Tibial artery (tissue), 4 donors: ENCODE data around the gene GPATCH1.
"Not testable (repeated sequence)": the region's sequence is repeated elsewhere in the genome, so short reads cannot be mapped to it uniquely, and the experiment has no call there.

Experiments used
- DNase-seq, 2 donors: peaks; one replicate each; pipeline ENCODE4 v3.0.0-alpha.2; 2019
- H3K27ac ChIP-seq, 2 donors: fragments of 200-600 bp; sonication (generic) in 1 of 2; 1 replicate in 1 of 2; 2 replicates in 1 of 2; pipeline ENCODE4 v1.5.1; 2018 to 2019; ENCODE audit warnings: mild to moderate bottlenecking in 1 of 2
- H3K27me3 ChIP-seq, 2 donors: fragments of 200-600 bp; sonication (generic) in 1 of 2; one replicate each; pipeline versions ENCODE4 v1.5.1 to v1.6.0; 2016 to 2019
- H3K36me3 ChIP-seq, 3 donors: fragments of 200-600 bp; sonication (generic) in 2 of 3; one replicate each; pipeline ENCODE4 v1.5.1; 2016 to 2019; ENCODE audit warnings: mild to moderate bottlenecking in 2 of 3
- H3K4me1 ChIP-seq, 4 donors: fragments of 200-600 bp; sonication (generic) in 2 of 4; 1 replicate in 3 of 4; 2 replicates in 1 of 4; pipeline ENCODE4 v1.5.1; 2016 to 2019
- H3K4me3 ChIP-seq, 2 donors: fragments of 200-600 bp; sonication (generic) in 1 of 2; 1 replicate in 1 of 2; 2 replicates in 1 of 2; pipeline ENCODE4 v1.5.1; 2018 to 2019; ENCODE audit warnings: mild to moderate bottlenecking in 2 of 2
- H3K9me3 ChIP-seq, 3 donors: fragments of 200-600 bp; sonication (generic) in 1 of 3; one replicate each; pipeline ENCODE4 v1.5.1; 2016 to 2019
- intact Hi-C: fragments of 100-400 bp; cut with DNase I; formaldehyde crosslinking; loops from one replicate; pipeline ENCODE4 v1.15.0; 2023; ENCODE audit warnings: low total_unique reads
- TF ChIP-seq, protein P1 (sequence below), 2 experiments: fragments of 200-600 bp in 1 of 2; fragments of 450-650 bp in 1 of 2; IDR thresholded peaks; one replicate each; pipeline ENCODE4 v1.5.1; 2017 to 2019; ENCODE audit warnings: antibody characterized with exemption in 2 of 2, mild to moderate bottlenecking in 1 of 2, moderate library complexity in 1 of 2

GPATCH1 gene

DNA sequence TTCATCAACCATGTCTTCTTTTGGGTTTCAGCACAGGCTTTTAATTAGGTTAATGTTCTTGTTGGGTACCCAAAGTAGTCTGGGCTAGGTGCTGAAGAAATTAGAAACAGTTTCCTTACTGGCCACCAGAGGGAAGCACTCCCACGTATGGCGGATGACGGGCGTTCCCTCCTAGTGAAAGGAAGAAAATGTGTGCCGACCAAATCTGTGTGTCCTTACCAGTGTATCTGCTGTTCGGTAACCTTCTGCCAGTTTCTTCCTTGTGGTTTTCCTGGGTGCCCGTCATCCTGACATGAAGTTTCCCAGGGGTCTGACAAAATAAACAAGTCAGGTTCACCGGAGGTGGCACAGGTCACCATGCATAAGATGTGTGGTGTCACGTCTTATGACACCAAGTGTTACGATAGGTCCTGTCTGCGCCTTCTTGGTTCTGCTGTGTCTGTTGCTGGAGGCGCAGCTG is 45.0 kb downstream of the GPATCH1 start:
- TF ChIP-seq, protein P1, sequence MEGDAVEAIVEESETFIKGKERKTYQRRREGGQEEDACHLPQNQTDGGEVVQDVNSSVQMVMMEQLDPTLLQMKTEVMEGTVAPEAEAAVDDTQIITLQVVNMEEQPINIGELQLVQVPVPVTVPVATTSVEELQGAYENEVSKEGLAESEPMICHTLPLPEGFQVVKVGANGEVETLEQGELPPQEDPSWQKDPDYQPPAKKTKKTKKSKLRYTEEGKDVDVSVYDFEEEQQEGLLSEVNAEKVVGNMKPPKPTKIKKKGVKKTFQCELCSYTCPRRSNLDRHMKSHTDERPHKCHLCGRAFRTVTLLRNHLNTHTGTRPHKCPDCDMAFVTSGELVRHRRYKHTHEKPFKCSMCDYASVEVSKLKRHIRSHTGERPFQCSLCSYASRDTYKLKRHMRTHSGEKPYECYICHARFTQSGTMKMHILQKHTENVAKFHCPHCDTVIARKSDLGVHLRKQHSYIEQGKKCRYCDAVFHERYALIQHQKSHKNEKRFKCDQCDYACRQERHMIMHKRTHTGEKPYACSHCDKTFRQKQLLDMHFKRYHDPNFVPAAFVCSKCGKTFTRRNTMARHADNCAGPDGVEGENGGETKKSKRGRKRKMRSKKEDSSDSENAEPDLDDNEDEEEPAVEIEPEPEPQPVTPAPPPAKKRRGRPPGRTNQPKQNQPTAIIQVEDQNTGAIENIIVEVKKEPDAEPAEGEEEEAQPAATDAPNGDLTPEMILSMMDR (IDR thresholded peaks at IDR 0.05) = peak; percentile 70 to 80
- no peaks in the 10 kb centered on the region for H3K9me3 ChIP-seq
- no peak overlapping the region for H3K27ac ChIP-seq
- H3K27me3 ChIP-seq = no peaks in the 10 kb centered on the region
- H3K4me1 ChIP-seq = no peaks in the 10 kb centered on the region
- no peak overlapping the region for H3K4me3 ChIP-seq
- H3K36me3 ChIP-seq = peaks cover 54 to 92% (median 73%) of the 10 kb centered on the region in 3 donors
- DNase-seq = peak in 1 of 2 donors; percentile 37
- intact Hi-C loops = no loop called here

DNA sequence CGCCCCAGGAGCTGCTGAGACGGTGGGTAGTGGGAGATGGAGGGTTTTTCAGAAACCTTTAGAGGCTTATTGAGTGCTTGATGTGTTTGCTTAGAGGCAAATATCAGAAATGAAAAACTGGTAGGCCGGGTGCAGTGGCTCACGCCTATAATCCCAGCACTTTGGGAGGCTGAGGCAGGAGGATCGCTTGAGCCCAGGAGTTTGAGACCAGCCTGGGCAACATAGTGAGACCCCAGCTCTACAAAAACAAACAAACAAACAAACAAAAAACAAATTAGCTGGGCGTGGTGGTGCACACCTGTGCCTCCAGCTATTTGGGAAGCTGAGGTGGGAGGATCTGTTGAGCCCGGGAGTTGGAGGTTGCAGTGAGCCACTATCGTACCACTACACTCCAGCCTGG is 45.7 kb downstream of the GPATCH1 start:
- intact Hi-C loops, H3K27ac ChIP-seq, DNase-seq: not testable (repeated sequence)

DNA sequence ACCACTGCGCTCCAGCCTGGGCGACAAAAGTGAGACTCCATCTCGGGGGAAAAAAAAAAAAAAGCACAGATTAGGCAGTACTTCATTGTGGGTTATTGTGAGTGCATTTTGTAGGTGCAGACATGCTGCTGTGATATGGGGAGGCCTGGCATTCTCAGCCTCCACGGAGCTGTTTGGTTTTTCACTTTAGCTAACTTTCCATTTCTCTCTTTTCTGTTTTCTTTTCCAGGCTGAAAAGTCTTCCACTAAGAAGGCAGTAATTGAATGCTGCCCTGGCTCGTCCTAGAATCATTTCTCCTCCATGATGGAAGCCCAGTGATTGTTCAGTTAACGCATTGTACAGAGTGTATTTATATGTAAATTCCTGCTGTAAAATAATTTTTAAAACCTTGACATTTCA is 48.9 kb downstream of the GPATCH1 start:
- H3K36me3 ChIP-seq = peaks cover 46 to 70% (median 48%) of the 10 kb centered on the region in 3 donors
- TF ChIP-seq, protein P1 (IDR thresholded peaks at IDR 0.05) = no peak
- intact Hi-C loops = no loop called here
- no peaks in the 10 kb centered on the region for H3K9me3 ChIP-seq
- H3K4me1 ChIP-seq = no peaks in the 10 kb centered on the region
- H3K27me3 ChIP-seq = peaks cover 0 to 7% of the 10 kb centered on the region in 2 donors
- no peak for DNase-seq
- H3K4me3 ChIP-seq = no peak overlapping the region
- no peak overlapping the region for H3K27ac ChIP-seq

More for the DNA sequence above, 45.7 kb downstream of the GPATCH1 start:
- H3K27me3 ChIP-seq, H3K9me3 ChIP-seq, H3K4me1 ChIP-seq, H3K4me3 ChIP-seq: not testable (repeated sequence)
- H3K36me3 ChIP-seq = peaks cover 48 to 93% (median 66%) of the 10 kb centered on the region in 3 donors

DNA sequence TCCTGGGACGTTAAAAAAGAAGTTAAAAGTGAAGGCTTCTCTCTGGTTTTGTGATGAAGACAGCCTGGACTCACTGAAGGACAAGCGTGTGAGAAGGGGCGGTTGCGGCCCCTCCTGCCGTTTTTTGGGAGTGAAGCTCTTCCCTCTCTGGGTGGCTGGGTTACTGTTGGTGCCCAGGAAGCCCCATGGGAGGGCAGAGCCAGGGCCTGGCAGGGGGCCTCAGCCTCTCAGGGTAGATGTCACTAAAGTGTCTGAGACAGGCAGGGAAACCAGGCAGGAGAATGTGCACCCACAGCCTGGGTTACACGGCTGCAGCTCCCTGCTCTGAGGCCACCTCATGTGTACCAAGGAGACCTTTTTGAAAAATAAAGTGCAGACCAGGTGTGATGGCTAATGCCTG is 49.5 kb downstream of the GPATCH1 start:
- TF ChIP-seq, protein P1 (IDR thresholded peaks at IDR 0.05) = no peak

DNA sequence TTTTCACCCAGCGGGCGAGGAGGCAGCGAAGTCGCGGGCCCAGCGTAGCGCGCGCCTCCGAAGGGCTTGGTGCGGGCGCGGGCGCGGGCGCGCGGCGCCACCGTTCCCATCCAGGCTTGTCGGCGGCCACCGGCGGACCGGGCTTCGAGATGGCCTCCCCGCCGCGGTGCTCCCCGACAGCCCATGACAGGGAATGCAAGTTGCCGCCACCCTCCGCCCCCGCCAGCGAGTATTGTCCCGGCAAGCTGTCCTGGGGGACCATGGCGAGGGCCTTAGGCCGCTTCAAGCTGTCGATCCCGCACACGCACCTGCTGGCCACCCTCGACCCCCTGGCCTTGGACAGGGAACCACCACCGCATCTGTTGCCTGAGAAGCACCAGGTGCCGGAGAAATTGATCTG is 51.0 kb downstream of the GPATCH1 start, which contains the start of gene WDR88:
Gene WDR88 (plus strand): TSS at position 94 of the 400 bp plus-strand sequence. CDS start 56 bp downstream, at position 150.
- intact Hi-C loops = no loop called here
- DNase-seq = no peak
- H3K4me1 ChIP-seq = no peaks in the 10 kb centered on the region
- H3K4me3 ChIP-seq = no peak within 1 kb of the TSS
- peaks cover 36 to 54% (median 37%) of the 10 kb centered on the region in 3 donors for H3K36me3 ChIP-seq
- H3K27me3 ChIP-seq = peaks cover 0 to 21% of the 10 kb centered on the region in 2 donors
- TF ChIP-seq, protein P1 (IDR thresholded peaks at IDR 0.05) = no peak
- no peaks in the 10 kb centered on the region for H3K9me3 ChIP-seq
- H3K27ac ChIP-seq = no peak within 1 kb of the TSS

More for the DNA sequence above, 49.5 kb downstream of the GPATCH1 start:
- H3K27me3 ChIP-seq = peaks cover 0 to 13% of the 10 kb centered on the region in 2 donors
- intact Hi-C loops = no loop called here
- H3K36me3 ChIP-seq = peaks cover 43 to 65% (median 46%) of the 10 kb centered on the region in 3 donors
- H3K27ac ChIP-seq = no peak overlapping the region
- H3K4me1 ChIP-seq = no peaks in the 10 kb centered on the region
- no peak overlapping the region for H3K4me3 ChIP-seq
- DNase-seq = no peak
- H3K9me3 ChIP-seq = no peaks in the 10 kb centered on the region

DNA sequence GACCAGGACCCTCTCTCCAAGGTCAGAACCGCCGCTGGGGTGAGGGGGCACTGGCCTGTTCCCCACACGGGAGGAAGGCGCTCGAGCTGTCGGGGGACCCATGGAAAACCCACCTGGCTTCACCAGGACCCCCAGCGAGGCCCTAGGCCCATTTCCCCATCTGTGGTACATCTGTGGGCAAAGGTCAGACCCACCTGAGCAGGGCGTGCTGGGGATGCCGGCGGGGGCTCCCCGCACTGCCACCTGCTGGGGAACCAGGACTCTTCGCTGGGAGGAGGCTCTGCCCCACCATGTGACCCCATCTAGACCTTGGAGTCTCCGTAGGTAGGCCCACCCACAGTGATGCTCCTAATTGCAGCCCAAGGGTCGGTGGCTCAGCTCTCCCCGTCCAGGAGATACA is 51.4 kb downstream of the GPATCH1 start:
- no peak overlapping the region for H3K27ac ChIP-seq
- intact Hi-C loops = no loop called here
- peaks cover 0 to 21% of the 10 kb centered on the region in 2 donors for H3K27me3 ChIP-seq
- H3K36me3 ChIP-seq = peaks cover 32 to 50% (median 33%) of the 10 kb centered on the region in 3 donors
- H3K4me3 ChIP-seq = no peak overlapping the region
- TF ChIP-seq, protein P1 (IDR thresholded peaks at IDR 0.05) = no peak
- H3K4me1 ChIP-seq = no peaks in the 10 kb centered on the region
- DNase-seq = no peak
- no peaks in the 10 kb centered on the region for H3K9me3 ChIP-seq
